DND-41 (cell line): Measurements from ENCODE around the gene ZDHHC23.

Experiments used
- EZH2 ChIP-seq: IDR thresholded peaks from 3 replicates; pipeline ENCODE4 v1.6.1; 2012; ENCODE audit warnings: borderline replicate concordance, low read depth, mild to moderate bottlenecking, moderate library complexity, low read length, inconsistent platforms; ENCODE audit not compliant: severe bottlenecking
- TF ChIP-seq, protein P1 (sequence below): IDR thresholded peaks from 2 replicates; pipeline ENCODE4 v1.5.1; 2012; ENCODE audit warnings: borderline replicate concordance, low read length, moderate library complexity, mild to moderate bottlenecking; ENCODE audit not compliant: poor library complexity, severe bottlenecking; ENCODE audit errors: extremely low read depth

DNA sequence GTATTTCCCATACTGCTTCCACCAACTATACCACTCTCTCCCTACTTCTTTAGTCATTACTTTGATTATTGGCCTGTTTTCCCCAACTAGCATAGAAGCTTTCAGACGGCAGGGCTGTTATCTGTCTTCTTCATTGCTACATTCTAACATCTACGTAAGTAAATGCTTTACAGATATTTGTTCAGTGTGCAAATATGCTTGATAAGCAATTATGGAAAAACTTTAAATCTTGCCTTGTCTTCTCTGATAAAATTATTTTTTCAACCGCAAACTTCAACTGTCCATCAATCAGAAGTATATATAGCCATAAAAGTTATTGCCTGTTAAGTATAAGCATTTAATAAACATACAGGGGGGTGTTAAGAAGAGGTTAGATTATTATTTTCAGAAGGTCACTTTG, 35.7 kb downstream of the ZDHHC23 start:
- TF ChIP-seq, protein P1, sequence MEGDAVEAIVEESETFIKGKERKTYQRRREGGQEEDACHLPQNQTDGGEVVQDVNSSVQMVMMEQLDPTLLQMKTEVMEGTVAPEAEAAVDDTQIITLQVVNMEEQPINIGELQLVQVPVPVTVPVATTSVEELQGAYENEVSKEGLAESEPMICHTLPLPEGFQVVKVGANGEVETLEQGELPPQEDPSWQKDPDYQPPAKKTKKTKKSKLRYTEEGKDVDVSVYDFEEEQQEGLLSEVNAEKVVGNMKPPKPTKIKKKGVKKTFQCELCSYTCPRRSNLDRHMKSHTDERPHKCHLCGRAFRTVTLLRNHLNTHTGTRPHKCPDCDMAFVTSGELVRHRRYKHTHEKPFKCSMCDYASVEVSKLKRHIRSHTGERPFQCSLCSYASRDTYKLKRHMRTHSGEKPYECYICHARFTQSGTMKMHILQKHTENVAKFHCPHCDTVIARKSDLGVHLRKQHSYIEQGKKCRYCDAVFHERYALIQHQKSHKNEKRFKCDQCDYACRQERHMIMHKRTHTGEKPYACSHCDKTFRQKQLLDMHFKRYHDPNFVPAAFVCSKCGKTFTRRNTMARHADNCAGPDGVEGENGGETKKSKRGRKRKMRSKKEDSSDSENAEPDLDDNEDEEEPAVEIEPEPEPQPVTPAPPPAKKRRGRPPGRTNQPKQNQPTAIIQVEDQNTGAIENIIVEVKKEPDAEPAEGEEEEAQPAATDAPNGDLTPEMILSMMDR, result no peak
- TF ChIP-seq EZH2, result no peak
